NCI-H1436 (cell line): ENCODE data around the gene PCK2.
"Not testable (repeated sequence)": the region's sequence is repeated elsewhere in the genome, so short reads cannot be mapped to it uniquely, and the experiment has no call there.

ENCODE experiments used
- DNase-seq: peaks from one replicate; lab custom pipeline; 2025; lab: John Stamatoyannopoulos, UW

Gene PCK2

DNA sequence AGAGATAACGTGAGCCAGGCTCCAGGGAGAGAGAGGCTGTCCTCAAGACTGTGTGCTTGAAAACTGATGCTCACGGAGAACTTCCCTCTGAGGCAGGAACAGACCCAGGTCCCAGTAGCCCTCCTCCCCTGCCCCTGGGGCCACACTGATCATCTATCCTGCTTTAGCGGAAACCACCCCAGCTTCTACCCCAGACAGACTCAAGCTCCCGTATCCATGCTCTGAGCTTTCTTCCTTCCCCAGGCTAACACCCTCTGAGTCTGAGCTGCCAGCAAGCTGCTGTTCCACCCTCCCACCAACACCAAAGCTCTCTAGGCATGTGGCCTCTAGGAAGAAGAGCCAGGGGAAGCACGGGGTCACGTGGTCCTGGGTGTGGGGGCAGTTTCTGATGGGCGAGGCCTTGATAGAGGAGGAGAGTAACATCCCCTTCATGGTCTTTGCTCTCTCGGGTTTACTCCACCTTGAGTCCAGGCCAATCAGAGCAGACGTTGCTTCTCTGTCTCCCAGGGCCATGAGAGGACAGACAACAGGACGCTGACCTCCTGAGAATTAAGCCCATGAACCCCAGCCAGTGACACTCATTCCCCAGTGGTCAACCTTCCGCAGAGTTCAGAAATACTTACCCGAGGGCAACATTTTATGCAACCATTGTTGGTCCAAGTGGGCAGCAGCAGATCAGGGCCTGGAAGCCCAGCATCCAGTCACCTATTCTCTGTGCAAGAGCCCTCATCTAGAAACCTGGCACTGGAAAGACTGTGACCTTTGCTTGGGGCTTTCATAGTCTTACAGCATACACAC is 1.4 kb downstream of the PCK2 start:
- DNase-seq = no peak

DNA sequence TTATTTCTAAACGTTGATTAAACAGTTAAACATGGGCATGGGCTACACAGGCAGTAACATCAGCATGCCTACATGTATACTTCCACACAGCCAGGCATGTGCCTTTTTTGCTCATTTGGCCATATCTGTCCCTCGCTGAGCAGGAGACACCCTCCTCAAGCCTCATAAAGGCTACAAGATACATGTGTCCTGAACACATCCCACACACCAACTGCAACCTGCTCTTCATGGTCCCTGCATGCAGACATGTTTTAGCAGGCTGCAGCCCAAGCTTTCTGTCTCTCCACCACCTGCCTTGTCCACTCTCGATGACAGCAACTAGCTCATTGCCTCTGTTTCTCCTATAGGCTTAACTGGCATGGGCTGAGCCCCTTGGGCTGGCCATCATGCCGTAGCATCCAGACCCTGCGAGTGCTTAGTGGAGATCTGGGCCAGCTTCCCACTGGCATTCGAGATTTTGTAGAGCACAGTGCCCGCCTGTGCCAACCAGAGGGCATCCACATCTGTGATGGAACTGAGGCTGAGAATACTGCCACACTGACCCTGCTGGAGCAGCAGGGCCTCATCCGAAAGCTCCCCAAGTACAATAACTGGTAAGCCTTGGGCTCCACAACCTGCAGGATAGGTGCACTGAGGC is 2.6 kb downstream of the PCK2 start:
- DNase-seq = no peak

DNA sequence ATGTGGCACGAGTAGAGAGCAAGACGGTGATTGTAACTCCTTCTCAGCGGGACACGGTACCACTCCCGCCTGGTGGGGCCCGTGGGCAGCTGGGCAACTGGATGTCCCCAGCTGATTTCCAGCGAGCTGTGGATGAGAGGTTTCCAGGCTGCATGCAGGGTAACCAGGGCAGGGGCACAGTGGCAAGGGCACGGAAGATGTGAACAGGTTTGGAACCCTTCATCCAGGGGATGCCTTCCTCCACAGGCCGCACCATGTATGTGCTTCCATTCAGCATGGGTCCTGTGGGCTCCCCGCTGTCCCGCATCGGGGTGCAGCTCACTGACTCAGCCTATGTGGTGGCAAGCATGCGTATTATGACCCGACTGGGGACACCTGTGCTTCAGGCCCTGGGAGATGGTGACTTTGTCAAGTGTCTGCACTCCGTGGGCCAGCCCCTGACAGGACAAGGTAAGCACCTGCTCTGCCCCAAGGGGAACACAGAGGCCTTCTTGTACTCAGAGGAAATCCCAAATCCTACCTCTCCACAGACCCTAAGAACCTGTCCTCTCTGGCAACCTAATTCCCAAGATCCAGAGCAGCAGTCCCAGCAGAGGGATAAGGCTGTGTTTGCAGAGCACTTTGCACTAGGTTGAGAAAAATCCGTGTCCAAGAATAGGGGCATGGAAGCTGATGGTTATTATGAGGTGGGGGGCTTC is 4.3 kb downstream of the PCK2 start:
- DNase-seq = no peak

DNA sequence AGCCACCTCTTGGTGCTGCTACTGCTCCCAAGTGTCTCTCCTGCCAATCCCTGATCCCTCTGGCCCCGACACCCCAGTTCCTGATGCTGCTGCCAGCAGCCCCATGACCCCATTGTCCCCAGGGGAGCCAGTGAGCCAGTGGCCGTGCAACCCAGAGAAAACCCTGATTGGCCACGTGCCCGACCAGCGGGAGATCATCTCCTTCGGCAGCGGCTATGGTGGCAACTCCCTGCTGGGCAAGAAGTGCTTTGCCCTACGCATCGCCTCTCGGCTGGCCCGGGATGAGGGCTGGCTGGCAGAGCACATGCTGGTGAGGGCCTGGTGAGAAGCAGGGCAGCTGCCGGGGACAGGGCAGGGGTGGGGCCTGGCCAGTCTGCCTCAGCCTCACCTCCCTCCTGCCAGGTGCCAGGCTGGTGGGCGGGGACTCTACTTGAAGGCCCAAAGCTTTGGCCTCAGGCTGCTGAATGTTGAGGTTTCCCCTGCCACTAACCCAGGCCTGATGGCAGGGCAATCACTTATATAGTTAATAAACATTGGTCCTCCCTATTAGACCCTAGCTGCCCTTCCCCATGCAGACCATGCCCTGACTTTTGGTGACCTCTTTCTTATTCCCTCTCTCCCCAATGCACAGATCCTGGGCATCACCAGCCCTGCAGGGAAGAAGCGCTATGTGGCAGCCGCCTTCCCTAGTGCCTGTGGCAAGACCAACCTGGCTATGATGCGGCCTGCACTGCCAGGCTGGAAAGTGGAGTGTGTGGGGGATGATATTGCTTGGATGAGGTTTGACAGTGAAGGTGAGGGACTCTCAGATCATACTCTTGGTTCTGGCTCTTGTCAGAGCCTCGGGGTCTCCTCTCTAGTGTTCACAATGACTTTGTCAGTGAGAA is 5.1 kb downstream of the PCK2 start:
- no peak for DNase-seq

DNA sequence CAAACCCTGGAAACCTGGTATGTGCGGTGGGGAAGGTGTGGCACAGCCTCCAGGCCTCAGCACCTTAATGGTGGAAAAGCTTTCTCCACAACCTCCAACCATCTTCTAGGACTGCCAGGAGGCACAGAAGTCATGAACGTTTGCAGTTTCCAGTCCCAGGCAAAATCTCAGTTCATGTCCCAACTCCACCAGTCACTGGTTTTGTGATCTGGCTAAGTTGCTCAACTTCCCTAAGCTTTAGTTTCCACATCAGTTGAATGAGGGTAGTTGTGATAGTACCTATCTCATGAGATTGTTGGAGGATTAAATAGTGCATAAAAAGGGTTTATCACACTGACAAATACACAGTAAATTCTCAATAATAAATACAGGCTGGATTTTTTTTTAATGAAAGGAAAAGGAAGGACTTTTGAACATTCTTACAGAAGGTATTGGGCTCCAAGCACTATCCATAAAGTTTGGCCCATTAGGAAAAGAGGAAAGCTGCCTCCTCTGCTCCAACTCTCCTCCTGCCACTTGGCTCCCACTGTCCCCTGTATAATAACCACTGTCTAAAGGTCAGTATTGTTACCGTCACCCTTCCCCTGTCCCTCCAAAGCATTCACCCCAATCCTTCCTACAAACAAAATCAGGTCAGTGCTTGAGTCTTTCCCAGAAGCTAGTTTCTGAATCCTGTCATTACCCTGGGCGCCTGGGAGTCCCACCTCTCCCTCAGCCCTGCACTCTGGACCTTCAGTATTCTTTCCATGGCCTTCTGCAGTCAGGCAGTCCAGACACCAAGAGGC is 6.3 kb downstream of the PCK2 start:
- DNase-seq = no peak

DNA sequence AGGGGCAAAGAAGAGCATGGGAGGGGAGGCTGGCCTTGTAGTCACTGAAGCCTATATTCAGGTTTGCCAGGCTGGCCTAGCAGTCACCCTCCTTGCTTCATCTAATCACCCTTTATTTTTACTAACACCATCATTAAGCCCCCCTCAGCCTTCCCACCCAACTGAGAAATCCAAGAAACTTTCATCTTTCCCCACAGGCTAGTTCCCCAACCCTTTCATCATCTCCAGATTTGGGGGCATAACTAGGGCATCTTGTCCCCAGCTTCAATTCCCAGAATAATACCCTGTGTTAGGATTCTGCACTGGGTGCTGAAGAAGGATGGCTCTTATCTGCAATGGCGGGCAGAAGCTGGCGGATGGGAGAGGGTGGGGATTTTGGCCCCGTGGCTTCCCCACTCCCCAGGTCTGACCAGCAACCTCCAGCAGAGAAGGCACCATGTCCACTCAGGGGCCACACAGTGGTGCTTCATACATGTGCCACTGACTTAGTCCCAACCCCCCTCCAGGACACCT is 6.9 kb downstream of the PCK2 start:
- DNase-seq = no peak

DNA sequence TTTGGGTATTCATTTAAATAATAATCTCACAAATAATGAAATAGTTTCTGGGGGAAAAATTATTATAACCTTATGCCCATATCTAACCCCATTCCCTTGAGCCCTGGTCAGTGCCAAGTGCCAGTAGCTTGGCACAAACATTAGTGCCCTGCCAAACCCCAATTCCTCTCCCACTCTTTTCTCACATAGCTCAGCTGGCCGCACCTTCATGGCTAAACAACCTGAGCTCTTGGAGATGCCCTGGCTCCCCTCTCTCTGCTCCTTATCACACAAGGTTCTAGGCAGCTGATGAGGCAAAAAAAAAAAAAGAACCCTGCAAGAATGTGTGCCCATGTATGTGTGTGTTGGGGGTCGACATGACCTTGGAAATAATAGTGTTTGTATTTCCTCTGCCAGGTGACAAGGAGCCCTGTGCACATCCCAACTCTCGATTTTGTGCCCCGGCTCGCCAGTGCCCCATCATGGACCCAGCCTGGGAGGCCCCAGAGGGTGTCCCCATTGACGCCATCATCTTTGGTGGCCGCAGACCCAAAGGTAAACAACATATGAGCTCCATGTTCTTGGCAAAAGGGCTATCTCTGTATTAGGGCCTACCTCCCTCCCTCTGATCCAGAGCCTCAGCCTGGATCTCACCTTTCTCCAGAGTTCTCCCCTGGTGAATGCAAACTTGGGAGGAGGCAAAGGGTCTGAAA is 8.4 kb downstream of the PCK2 start:
- DNase-seq = no peak

DNA sequence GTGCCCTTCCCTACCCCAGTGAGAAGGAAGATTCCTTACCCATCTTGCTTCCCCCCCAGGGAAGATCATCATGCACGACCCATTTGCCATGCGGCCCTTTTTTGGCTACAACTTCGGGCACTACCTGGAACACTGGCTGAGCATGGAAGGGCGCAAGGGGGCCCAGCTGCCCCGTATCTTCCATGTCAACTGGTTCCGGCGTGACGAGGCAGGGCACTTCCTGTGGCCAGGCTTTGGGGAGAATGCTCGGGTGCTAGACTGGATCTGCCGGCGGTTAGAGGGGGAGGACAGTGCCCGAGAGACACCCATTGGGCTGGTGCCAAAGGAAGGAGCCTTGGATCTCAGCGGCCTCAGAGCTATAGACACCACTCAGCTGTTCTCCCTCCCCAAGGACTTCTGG is 9.3 kb downstream of the PCK2 start:
- no peak for DNase-seq

DNA sequence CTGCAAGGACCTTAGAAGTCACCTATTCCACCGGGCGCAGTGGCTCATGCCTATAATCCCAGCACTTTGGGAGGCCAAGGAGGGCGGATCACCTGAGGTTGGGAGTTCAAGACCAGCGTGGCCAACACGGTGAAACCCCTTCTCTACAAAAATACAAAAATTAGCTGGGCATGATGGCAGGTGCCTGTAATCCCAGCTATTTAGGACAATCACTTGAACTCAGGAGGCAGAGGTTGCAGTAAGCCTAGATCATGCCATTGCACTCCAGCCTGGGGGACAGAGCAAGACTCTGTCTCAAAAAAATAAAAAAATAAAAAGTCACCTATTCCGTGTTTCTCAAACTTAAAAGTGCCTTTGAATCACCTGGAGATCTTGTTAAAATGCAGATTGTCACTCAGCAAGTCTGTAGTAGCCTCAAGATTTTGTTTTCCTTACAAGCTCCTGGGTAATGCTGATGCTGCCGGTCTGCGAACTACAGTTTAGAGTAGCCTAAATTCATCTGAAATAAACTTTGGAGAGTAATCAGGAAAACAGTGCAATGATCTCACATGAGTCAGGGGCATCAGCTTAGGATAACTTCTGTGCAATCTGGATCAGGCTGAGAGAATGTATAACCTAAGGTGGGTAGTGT is 11.6 kb downstream of the PCK2 start:
- DNase-seq = not testable (repeated sequence)

DNA sequence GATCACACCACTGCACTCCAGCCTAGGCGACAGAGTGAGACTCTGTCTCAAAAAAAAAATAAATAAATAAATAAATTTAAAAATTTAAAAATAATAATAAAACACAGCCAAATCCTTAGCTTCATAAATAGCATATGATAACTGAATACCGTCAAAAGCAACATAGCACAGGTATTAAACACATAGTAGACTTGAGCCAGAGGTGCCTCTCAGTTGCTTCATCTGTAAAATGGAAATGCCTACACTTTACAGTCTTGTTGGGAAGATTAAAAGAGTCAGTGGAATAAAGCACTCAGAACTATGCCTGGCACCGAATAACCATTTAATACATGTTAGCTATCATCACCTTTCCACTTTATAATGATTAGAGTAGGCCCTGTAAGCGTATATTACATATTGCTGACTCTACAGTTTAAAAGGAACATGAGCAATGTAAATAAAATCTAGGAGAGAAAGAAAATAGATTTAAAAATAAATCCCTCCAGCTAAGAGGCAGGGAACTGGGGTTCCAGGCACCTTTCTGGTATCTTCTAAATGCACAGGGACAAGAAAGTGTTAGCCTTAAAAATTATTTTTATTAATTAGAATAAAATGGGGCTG is 12.7 kb downstream of the PCK2 start:
- no peak for DNase-seq

DNA sequence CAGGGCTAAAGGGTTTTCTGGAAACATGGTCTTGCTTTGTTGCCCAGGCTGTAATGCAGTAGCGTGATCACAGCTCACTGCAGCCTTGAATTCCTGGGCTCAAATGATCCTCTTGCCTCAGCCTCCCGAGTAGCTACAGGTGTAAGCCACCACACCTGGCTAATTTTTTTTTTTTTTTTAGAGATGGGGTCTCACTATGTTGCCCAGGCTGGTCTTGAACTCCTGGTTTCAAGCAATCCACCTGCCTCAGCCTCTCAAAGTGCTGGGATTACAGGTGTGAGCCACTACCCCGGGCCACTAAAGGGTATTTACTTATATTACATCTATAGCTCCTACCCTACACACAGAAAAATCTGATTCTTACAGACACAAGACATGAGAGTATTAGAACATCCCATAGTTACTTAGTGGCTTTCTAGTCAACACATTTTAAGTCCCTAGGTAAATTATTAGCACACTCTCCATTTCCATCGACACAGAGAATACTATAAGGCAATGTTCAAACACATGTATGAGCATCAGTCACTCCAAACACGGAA is 14.3 kb downstream of the PCK2 start:
- no peak for DNase-seq

DNA sequence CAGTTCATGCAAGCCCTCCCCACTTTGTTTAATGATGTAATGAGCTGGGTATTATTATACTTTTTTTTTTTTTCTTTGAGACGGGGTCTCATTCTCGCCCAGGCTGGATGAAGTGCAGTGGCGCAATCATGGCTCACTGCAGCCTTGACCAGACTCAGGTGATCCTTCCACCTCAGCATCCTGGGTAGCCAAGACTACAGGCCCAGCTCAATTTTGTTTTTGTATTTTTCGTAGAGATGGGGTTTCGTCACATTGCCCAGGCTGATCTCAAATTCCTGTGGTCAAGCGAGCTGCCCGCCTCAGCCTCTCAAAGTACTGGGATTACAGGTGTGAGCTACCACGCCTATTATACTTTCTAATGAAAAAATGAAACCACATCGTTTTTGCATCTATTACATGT is 15.9 kb downstream of the PCK2 start:
- no peak for DNase-seq

DNA sequence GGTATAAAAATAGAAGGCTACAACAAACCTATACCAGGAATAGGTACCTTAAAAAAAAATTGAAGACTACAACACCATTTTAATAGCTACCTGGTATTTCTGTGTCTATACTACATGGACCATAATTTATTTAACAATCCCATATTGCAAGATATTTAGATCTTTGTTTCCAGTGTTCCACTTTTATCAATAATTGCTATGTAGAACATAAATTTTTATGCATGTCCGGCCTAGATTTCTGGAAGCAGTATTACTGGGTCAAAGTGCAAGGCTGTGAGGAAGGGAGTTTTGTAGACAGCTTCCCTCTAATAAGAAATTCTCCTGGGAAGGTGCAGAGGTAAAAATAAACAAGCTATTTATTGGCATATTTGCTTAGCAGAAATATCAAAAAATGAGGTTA is 16.4 kb downstream of the PCK2 start:
- no peak for DNase-seq

DNA sequence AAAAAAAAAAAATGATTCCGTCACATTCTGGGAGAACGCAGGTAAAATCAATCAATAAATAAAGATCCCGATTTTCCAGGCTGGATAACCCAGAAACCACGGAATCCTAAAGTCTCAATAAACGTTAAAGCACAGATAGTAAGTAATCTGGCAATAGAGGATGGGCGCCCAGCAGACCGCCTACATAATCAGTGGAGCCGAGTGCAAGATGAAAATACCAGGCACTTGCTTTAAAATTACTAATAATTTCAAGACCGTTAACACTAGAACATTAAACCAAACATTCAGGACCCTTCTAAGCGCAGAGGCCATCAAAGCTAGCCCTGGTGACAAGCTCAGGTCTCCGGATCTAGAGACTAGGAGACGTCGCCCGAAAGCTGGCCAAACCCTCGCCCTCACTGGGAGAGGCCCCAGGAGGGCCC is 19.3 kb downstream of the PCK2 start:
- DNase-seq = no peak

DNA sequence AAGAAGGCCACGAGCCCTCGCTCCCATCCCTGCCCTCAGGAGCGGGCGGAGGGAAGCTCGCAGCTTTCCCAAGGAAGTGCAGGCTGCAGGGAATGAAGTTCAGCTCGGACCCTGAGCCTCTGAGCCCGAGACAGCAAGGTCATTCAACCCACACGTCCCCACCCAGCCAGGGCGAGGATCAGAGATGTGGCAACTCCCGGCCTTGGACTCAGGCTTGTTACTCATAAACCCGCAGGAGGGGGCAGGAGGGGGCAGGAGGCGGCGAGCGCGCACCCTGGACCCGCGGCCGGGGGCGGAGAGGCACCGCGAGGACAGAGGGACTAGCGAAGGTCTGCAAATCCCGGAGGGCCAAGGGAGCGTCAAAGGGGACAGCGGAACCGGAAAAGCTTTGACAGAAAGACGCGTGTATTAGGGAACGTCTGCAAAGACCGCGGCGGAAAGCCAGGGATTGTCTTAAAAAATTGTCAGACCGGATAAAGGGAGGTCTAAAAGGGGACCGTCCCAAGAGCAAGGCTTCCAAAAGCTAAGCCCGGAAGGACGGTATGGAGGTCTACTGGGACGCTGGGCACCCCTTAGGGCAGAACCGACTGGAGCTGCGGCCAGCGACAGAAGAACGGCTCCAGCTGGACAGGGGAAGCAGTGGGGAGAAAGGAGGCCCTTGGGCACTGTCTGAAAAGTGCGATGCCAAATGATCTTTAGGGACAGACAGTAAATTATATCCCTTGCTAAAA is 19.9 kb downstream of the PCK2 start:
- DNase-seq = peak; percentile 69

DNA sequence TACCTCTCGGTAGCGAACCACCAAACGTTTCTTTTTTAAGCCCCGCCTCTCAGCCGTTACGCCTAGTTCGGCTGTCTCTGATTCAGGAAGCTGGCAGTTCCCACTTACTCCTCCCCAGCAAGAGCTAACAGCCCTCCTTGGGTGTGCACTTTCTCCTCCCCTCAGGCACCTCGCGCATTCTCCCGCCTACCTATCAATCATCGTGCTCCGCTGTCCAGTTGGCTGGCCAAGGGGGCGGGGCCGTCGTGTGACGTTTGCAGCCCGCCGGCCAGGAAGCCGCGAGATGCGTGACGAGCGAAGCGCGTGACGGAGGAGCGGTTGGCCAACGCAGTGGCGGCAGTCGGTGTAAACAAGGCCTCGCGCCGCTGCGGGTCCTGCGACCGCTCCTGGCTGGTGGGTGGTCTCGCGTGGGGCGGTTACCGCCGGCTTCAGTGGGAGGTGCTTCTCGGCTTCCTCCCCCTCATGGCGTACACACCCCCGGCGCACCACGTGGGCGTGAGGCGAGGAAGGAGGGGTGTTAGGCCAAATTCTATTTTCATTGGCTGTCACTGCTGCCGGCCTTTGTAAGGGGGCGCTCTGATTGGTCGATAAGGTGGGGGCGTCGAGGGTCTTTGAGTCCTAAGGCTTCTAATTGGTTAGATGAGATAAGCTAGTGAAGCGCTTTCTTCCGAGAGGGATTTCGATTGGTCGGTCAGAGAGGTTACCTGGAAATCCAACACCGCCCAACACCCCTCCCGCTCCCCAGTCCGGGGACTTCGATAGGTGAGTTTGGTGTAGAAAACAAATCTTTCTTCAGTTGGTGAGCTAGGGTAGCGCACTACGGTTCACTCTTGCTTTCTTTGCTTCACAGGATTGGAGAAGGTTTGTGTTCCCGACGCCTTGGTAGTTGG is 20.7 kb downstream of the PCK2 start, which contains the start of the genes DCAF11 and NRL:
Gene DCAF11, plus strand, starts transcription at position 246 of the 890 bp plus-strand sequence. CDS start 818 bp downstream, outside the sequence.
Gene NRL, minus strand, starts transcription at position 418 of the 890 bp plus-strand sequence. CDS start 32,101 bp downstream, outside the sequence.
- peak; percentile 99 for DNase-seq

DNA sequence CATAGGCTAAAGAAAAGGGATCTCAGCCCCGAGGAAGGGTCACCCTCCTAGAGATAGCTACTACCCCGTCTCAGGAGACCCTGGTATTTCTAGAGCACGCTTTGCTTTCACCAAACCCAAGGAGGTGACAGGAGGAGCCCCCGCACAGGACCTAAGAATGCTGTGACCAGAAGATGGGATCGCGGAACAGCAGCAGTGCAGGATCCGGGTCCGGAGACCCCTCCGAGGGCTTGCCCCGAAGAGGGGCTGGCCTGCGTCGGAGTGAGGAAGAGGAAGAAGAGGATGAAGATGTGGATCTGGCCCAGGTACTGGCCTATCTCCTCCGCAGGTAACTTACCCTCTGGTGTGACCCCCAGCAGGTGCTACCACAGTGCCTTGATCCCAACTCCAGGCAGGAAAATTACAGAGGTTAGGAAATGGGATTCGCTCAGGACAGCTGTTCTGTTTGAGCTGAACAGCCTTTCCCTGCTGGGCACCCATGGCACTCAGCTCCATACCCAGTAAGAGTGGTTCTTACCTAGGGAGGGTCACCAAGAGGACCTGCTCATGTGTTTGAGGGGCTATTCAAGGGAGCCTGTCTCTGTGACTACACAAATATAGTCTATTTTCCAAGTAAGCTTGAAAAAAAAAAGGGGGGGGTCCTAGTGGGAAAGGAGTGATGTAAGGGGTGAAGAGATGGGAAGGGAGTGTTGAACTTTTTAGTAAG is 21.5 kb downstream of the PCK2 start:
- DNase-seq = no peak
